Measurements from ENCODE around the gene PGM2. TPM values are rescaled to one million over a fixed set of nuclear protein-coding genes. Genes with fewer than 3 reads are reported as not detected.

The PGM2 gene
- total RNA-seq, 1 experiment from 2014 or later = 23.7 TPM

GRCh38 chr4:37827802-37828321 is 1.4 kb downstream of the PGM2 start:
- peaks cover 3% of the 10 kb centered on the region for H3K36me3 ChIP-seq (replicated peaks; ENCODE audit: control insufficient read depth, insufficient read depth, low read length)
- DNase-seq = no peak
- H3K27me3 ChIP-seq (ENCODE audit: control insufficient read depth, insufficient read depth, low read length) = peaks cover 8% of the 10 kb centered on the region
- no peak overlapping the region for H3K4me3 ChIP-seq (ENCODE audit: insufficient read depth, low read depth, low read length)

- Histone ChIP-seq H3K27me3 (ENCODE audit: control insufficient read depth, insufficient read depth, low read length) (peaks cover 8% of the 10 kb centered on the region), H3K36me3 (replicated peaks; ENCODE audit: control insufficient read depth, insufficient read depth, low read length) (peaks cover 3% of the 10 kb centered on the region), H3K4me3 (ENCODE audit: insufficient read depth, low read depth, low read length) (no peak overlapping the region)
- DNase-seq = no peak
Observed at GRCh38 chr4:37828843-37829242, 2.4 kb downstream of the PGM2 start.

- Histone ChIP-seq H3K4me3 (ENCODE audit: insufficient read depth, low read depth, low read length) (no peak overlapping the region), H3K27me3 (ENCODE audit: control insufficient read depth, insufficient read depth, low read length) (peaks cover 7% of the 10 kb centered on the region), H3K36me3 (replicated peaks; ENCODE audit: control insufficient read depth, insufficient read depth, low read length) (peaks cover 8% of the 10 kb centered on the region)
- no peak for DNase-seq
Observed at GRCh38 chr4:37830640-37831039, 4.2 kb downstream of the PGM2 start.

- H3K27me3 ChIP-seq (ENCODE audit: control insufficient read depth, insufficient read depth, low read length) = no peaks in the 10 kb centered on the region
- DNase-seq = no peak
- no peak overlapping the region for H3K4me3 ChIP-seq (ENCODE audit: insufficient read depth, low read depth, low read length)
- H3K36me3 ChIP-seq (replicated peaks; ENCODE audit: control insufficient read depth, insufficient read depth, low read length) = peaks cover 11% of the 10 kb centered on the region
Observed at GRCh38 chr4:37835031-37835430, 8.5 kb downstream of the PGM2 start.

- H3K27me3 ChIP-seq (ENCODE audit: control insufficient read depth, insufficient read depth, low read length) = no peaks in the 10 kb centered on the region
- DNase-seq = no peak
- H3K4me3 ChIP-seq (ENCODE audit: insufficient read depth, low read depth, low read length) = no peak overlapping the region
- H3K36me3 ChIP-seq (replicated peaks; ENCODE audit: control insufficient read depth, insufficient read depth, low read length) = peaks cover 8% of the 10 kb centered on the region
Observed at GRCh38 chr4:37835806-37836205, 9.3 kb downstream of the PGM2 start.

- DNase-seq = no peak
- H3K27me3 ChIP-seq (ENCODE audit: control insufficient read depth, insufficient read depth, low read length) = no peaks in the 10 kb centered on the region
- peaks cover 10% of the 10 kb centered on the region for H3K36me3 ChIP-seq (replicated peaks; ENCODE audit: control insufficient read depth, insufficient read depth, low read length)
- H3K4me3 ChIP-seq (ENCODE audit: insufficient read depth, low read depth, low read length) = no peak overlapping the region
Observed at GRCh38 chr4:37836274-37836673, 9.8 kb downstream of the PGM2 start.

GRCh38 chr4:37836838-37837440 is 10.5 kb downstream of the PGM2 start:
- Histone ChIP-seq H3K4me3 (ENCODE audit: insufficient read depth, low read depth, low read length) (no peak overlapping the region), H3K27me3 (ENCODE audit: control insufficient read depth, insufficient read depth, low read length) (no peaks in the 10 kb centered on the region), H3K36me3 (replicated peaks; ENCODE audit: control insufficient read depth, insufficient read depth, low read length) (peaks cover 12% of the 10 kb centered on the region)
- no peak for DNase-seq

GRCh38 chr4:37837446-37837845 is 11.0 kb downstream of the PGM2 start:
- H3K4me3 ChIP-seq (ENCODE audit: insufficient read depth, low read depth, low read length) = no peak overlapping the region
- no peak for DNase-seq

GRCh38 chr4:37839426-37839825 is 12.9 kb downstream of the PGM2 start:
- DNase-seq = no peak
- H3K4me3 ChIP-seq (ENCODE audit: insufficient read depth, low read depth, low read length) = no peak overlapping the region
- no peaks in the 10 kb centered on the region for H3K27me3 ChIP-seq (ENCODE audit: control insufficient read depth, insufficient read depth, low read length)
- H3K36me3 ChIP-seq (replicated peaks; ENCODE audit: control insufficient read depth, insufficient read depth, low read length) = peaks cover 12% of the 10 kb centered on the region

More at GRCh38 chr4:37837446-37837845, 11.0 kb downstream of the PGM2 start:
- Histone ChIP-seq H3K36me3 (replicated peaks; ENCODE audit: control insufficient read depth, insufficient read depth, low read length) (peaks cover 12% of the 10 kb centered on the region), H3K27me3 (ENCODE audit: control insufficient read depth, insufficient read depth, low read length) (no peaks in the 10 kb centered on the region)

- no peak overlapping the region for H3K4me3 ChIP-seq (ENCODE audit: insufficient read depth, low read depth, low read length)
- no peak for DNase-seq
- H3K27me3 ChIP-seq (ENCODE audit: control insufficient read depth, insufficient read depth, low read length) = no peaks in the 10 kb centered on the region
- peaks cover 13% of the 10 kb centered on the region for H3K36me3 ChIP-seq (replicated peaks; ENCODE audit: control insufficient read depth, insufficient read depth, low read length)
Observed at GRCh38 chr4:37844204-37844603, 17.7 kb downstream of the PGM2 start.

GRCh38 chr4:37845201-37845600 is 18.7 kb downstream of the PGM2 start:
- Histone ChIP-seq H3K4me3 (ENCODE audit: insufficient read depth, low read depth, low read length) (no peak overlapping the region), H3K36me3 (replicated peaks; ENCODE audit: control insufficient read depth, insufficient read depth, low read length) (peaks cover 13% of the 10 kb centered on the region), H3K27me3 (ENCODE audit: control insufficient read depth, insufficient read depth, low read length) (no peaks in the 10 kb centered on the region)
- no peak for DNase-seq

GRCh38 chr4:37847311-37847884 is 20.9 kb downstream of the PGM2 start:
- DNase-seq = no peak
- H3K4me3 ChIP-seq (ENCODE audit: insufficient read depth, low read depth, low read length) = no peak overlapping the region
- H3K36me3 ChIP-seq (replicated peaks; ENCODE audit: control insufficient read depth, insufficient read depth, low read length) = peaks cover 10% of the 10 kb centered on the region
- H3K27me3 ChIP-seq (ENCODE audit: control insufficient read depth, insufficient read depth, low read length) = no peaks in the 10 kb centered on the region

GRCh38 chr4:37852376-37852775 is 25.9 kb downstream of the PGM2 start:
- no peak for DNase-seq
- Histone ChIP-seq H3K36me3 (replicated peaks; ENCODE audit: control insufficient read depth, insufficient read depth, low read length) (peaks cover 8% of the 10 kb centered on the region), H3K4me3 (ENCODE audit: insufficient read depth, low read depth, low read length) (no peak overlapping the region), H3K27me3 (ENCODE audit: control insufficient read depth, insufficient read depth, low read length) (no peaks in the 10 kb centered on the region)

GRCh38 chr4:37858112-37858511 is 31.6 kb downstream of the PGM2 start:
- Histone ChIP-seq H3K36me3 (replicated peaks; ENCODE audit: control insufficient read depth, insufficient read depth, low read length) (peaks cover 1% of the 10 kb centered on the region), H3K27me3 (ENCODE audit: control insufficient read depth, insufficient read depth, low read length) (no peaks in the 10 kb centered on the region), H3K4me3 (ENCODE audit: insufficient read depth, low read depth, low read length) (no peak overlapping the region)
- no peak for DNase-seq

- peaks cover 1% of the 10 kb centered on the region for H3K36me3 ChIP-seq (replicated peaks; ENCODE audit: control insufficient read depth, insufficient read depth, low read length)
- H3K4me3 ChIP-seq (ENCODE audit: insufficient read depth, low read depth, low read length) = no peak overlapping the region
- no peaks in the 10 kb centered on the region for H3K27me3 ChIP-seq (ENCODE audit: control insufficient read depth, insufficient read depth, low read length)
- no peak for DNase-seq
Observed at GRCh38 chr4:37858872-37859271, 32.4 kb downstream of the PGM2 start.
